Measurements from ENCODE around the gene COG2. TPM values are rescaled to one million over a fixed set of nuclear protein-coding genes. Genes with fewer than 3 reads are reported as not detected.
"Not testable (repeated sequence)": the region's sequence is repeated elsewhere in the genome, so short reads cannot be mapped to it uniquely, and the experiment has no call there.

The COG2 gene
- total and polyA plus RNA-seq, 5 experiments from 2014 or later: 30.4 to 50.2 (median 40.4) TPM

- Mint-ChIP-seq H3K9me3 (no peaks in the 10 kb centered on the region), H3K4me1 (no peaks in the 10 kb centered on the region), H3K36me3 (no peaks in the 10 kb centered on the region), H3K27ac (no peak overlapping the region), H3K27me3 (peaks cover 15 to 28% (median 19%) of the 10 kb centered on the region in 5 donors), H3K4me3 (no peak overlapping the region)
- no peak for ATAC-seq
- DNase-seq: no peak
- POLR2A ChIA-PET: no interaction called here
Measured at GRCh38 chr1:230633469-230633868, 8.8 kb upstream of the COG2 start.

- no peak overlapping the region for H3K4me3 Mint-ChIP-seq
- H3K9me3 Mint-ChIP-seq: no peaks in the 10 kb centered on the region
- H3K4me1 Mint-ChIP-seq: no peaks in the 10 kb centered on the region
- no peaks in the 10 kb centered on the region for H3K36me3 Mint-ChIP-seq
- POLR2A ChIA-PET: no interaction called here
- ATAC-seq (no peak), DNase-seq (no peak)
- peaks cover 15 to 29% (median 27%) of the 10 kb centered on the region in 5 donors for H3K27me3 Mint-ChIP-seq
- no peak overlapping the region for H3K27ac Mint-ChIP-seq
Measured at GRCh38 chr1:230634384-230634783, 7.9 kb upstream of the COG2 start.

GRCh38 chr1:230636575-230637148, 5.6 kb upstream of the COG2 start:
- Mint-ChIP-seq H3K4me1 (peaks cover under 1 to 6% (median 5%) of the 10 kb centered on the region in 4 donors), H3K9me3 (no peaks in the 10 kb centered on the region), H3K36me3 (no peaks in the 10 kb centered on the region), H3K27ac (no peak overlapping the region), H3K27me3 (peaks cover 15 to 34% (median 28%) of the 10 kb centered on the region in 5 donors), H3K4me3 (no peak overlapping the region)
- POLR2A ChIA-PET: no interaction called here
- ATAC-seq (no peak), DNase-seq (no peak)

- peaks cover 13 to 31% (median 26%) of the 10 kb centered on the region in 4 donors for H3K4me1 Mint-ChIP-seq
Measured at GRCh38 chr1:230639714-230640209, 2.5 kb upstream of the COG2 start.

GRCh38 chr1:230641346-230641745, 935 bp upstream of the COG2 start:
- peaks cover 13 to 28% (median 19%) of the 10 kb centered on the region in 5 donors for H3K27me3 Mint-ChIP-seq
- H3K4me3 Mint-ChIP-seq: peak overlapping the region in 8 of 10 donors; percentile 16 to 97 (median 42)
- ATAC-seq (no peak), DNase-seq (no peak)
- no peaks in the 10 kb centered on the region for H3K9me3 Mint-ChIP-seq
- peaks cover 0 to 10% (median 1%) of the 10 kb centered on the region in 3 donors for H3K36me3 Mint-ChIP-seq
- peak overlapping the region in 3 of 10 donors; percentile 20 to 72 (median 63) for H3K27ac Mint-ChIP-seq
- POLR2A ChIA-PET: no interaction called here
- peaks cover 19 to 45% (median 40%) of the 10 kb centered on the region in 4 donors for H3K4me1 Mint-ChIP-seq

More at GRCh38 chr1:230639714-230640209, 2.5 kb upstream of the COG2 start:
- H3K27me3 Mint-ChIP-seq: peaks cover 15 to 34% (median 28%) of the 10 kb centered on the region in 5 donors
- DNase-seq (no peak), ATAC-seq (no peak)
- H3K27ac Mint-ChIP-seq: no peak overlapping the region
- peaks cover 0 to 3% (median 0%) of the 10 kb centered on the region in 3 donors for H3K36me3 Mint-ChIP-seq
- POLR2A ChIA-PET: no interaction called here
- no peak overlapping the region for H3K4me3 Mint-ChIP-seq
- no peaks in the 10 kb centered on the region for H3K9me3 Mint-ChIP-seq

GRCh38 chr1:230641900-230642262, 400 bp upstream of the COG2 start:
- H3K36me3 Mint-ChIP-seq: peaks cover 0 to 15% (median 2%) of the 10 kb centered on the region in 3 donors
- peaks cover 8 to 23% (median 14%) of the 10 kb centered on the region in 5 donors for H3K27me3 Mint-ChIP-seq
- no peak for DNase-seq
- H3K4me3 Mint-ChIP-seq: peak overlapping the region; percentile 82 to 100 (median 96)
- peak overlapping the region in 6 of 10 donors; percentile 49 to 93 (median 64) for H3K27ac Mint-ChIP-seq
- peaks cover 25 to 50% (median 45%) of the 10 kb centered on the region in 4 donors for H3K4me1 Mint-ChIP-seq
- no peak for ATAC-seq
- POLR2A ChIA-PET: no interaction called here
- H3K9me3 Mint-ChIP-seq: no peaks in the 10 kb centered on the region

GRCh38 chr1:230643908-230644307, 1.6 kb downstream of the COG2 start:
- Mint-ChIP-seq H3K27me3 (peaks cover 0 to 10% (median 0%) of the 10 kb centered on the region in 5 donors), H3K9me3 (no peaks in the 10 kb centered on the region), H3K27ac (peak overlapping the region in 3 of 10 donors; percentile 30 to 84 (median 43)), H3K4me1 (peaks cover 35 to 67% (median 63%) of the 10 kb centered on the region in 4 donors), H3K36me3 (peaks cover 0 to 23% (median 2%) of the 10 kb centered on the region in 3 donors), H3K4me3 (peak overlapping the region; percentile 76 to 100 (median 96))
- ATAC-seq (no peak), DNase-seq (no peak)
- POLR2A ChIA-PET: no interaction called here

- Mint-ChIP-seq H3K27me3 (no peaks in the 10 kb centered on the region), H3K27ac (peak overlapping the region in 3 of 10 donors; percentile 29 to 78 (median 50)), H3K9me3 (peaks cover 0 to 10% (median 0%) of the 10 kb centered on the region in 9 donors), H3K4me1 (peaks cover 40 to 85% (median 80%) of the 10 kb centered on the region in 4 donors), H3K36me3 (peaks cover 12 to 34% (median 17%) of the 10 kb centered on the region in 3 donors), H3K4me3 (peak overlapping the region in 6 of 10 donors; percentile 1 to 79 (median 10))
- POLR2A ChIA-PET: no interaction called here
- ATAC-seq (no peak), DNase-seq (no peak)
Measured at GRCh38 chr1:230646710-230647302, 4.5 kb downstream of the COG2 start.

- Mint-ChIP-seq H3K36me3 (peaks cover 14 to 38% (median 17%) of the 10 kb centered on the region in 3 donors), H3K4me1 (peaks cover 42 to 86% (median 79%) of the 10 kb centered on the region in 4 donors), H3K4me3 (peak overlapping the region in 2 of 10 donors; percentile 11 to 57), H3K27me3 (no peaks in the 10 kb centered on the region), H3K9me3 (peaks cover 0 to 10% (median 0%) of the 10 kb centered on the region in 9 donors), H3K27ac (no peak overlapping the region)
- ATAC-seq: no peak
- POLR2A ChIA-PET: no interaction called here
- no peak for DNase-seq
Measured at GRCh38 chr1:230647321-230647720, 5.0 kb downstream of the COG2 start.

- peaks cover 0 to 10% (median 0%) of the 10 kb centered on the region in 9 donors for H3K9me3 Mint-ChIP-seq
- no peak overlapping the region for H3K27ac Mint-ChIP-seq
- ATAC-seq: no peak
- POLR2A ChIA-PET: no interaction called here
- peaks cover 16 to 45% (median 17%) of the 10 kb centered on the region in 3 donors for H3K36me3 Mint-ChIP-seq
- H3K27me3 Mint-ChIP-seq: no peaks in the 10 kb centered on the region
- H3K4me1 Mint-ChIP-seq: peaks cover 42 to 82% (median 79%) of the 10 kb centered on the region in 4 donors
- DNase-seq: no peak
- no peak overlapping the region for H3K4me3 Mint-ChIP-seq
Measured at GRCh38 chr1:230648114-230648513, 5.8 kb downstream of the COG2 start.

- H3K36me3 Mint-ChIP-seq: peaks cover 17 to 44% (median 23%) of the 10 kb centered on the region in 3 donors
- H3K4me1 Mint-ChIP-seq: peaks cover 48 to 82% (median 80%) of the 10 kb centered on the region in 4 donors
- peaks cover 0 to 10% (median 0%) of the 10 kb centered on the region in 9 donors for H3K9me3 Mint-ChIP-seq
- H3K4me3 Mint-ChIP-seq: no peak overlapping the region
- DNase-seq (no peak), ATAC-seq (no peak)
- no peaks in the 10 kb centered on the region for H3K27me3 Mint-ChIP-seq
- POLR2A ChIA-PET: no interaction called here
- no peak overlapping the region for H3K27ac Mint-ChIP-seq
Measured at GRCh38 chr1:230650300-230650699, 8.0 kb downstream of the COG2 start.

GRCh38 chr1:230651235-230651634, 9.0 kb downstream of the COG2 start:
- Mint-ChIP-seq H3K36me3 (peaks cover 17 to 42% (median 23%) of the 10 kb centered on the region in 3 donors), H3K9me3 (peaks cover 0 to 10% (median 0%) of the 10 kb centered on the region in 9 donors), H3K4me1 (peaks cover 51 to 84% (median 81%) of the 10 kb centered on the region in 4 donors), H3K27me3 (no peaks in the 10 kb centered on the region), H3K4me3 (peak overlapping the region in 2 of 10 donors; percentile 22 to 32), H3K27ac (no peak overlapping the region)
- ATAC-seq (no peak), DNase-seq (no peak)
- POLR2A ChIA-PET: no interaction called here

- peaks cover 0 to 54% (median 14%) of the 10 kb centered on the region in 3 donors for H3K36me3 Mint-ChIP-seq
- POLR2A ChIA-PET, ATAC-seq, H3K9me3 Mint-ChIP-seq, DNase-seq, H3K27me3 Mint-ChIP-seq: not testable (repeated sequence)
- peak overlapping the region in 1 of 10 donors; percentile 8 for H3K4me3 Mint-ChIP-seq
- H3K4me1 Mint-ChIP-seq: peaks cover 35 to 50% (median 50%) of the 10 kb centered on the region in 4 donors
- peak overlapping the region in 5 of 10 donors; percentile 3 to 87 (median 74) for H3K27ac Mint-ChIP-seq
Measured at GRCh38 chr1:230656719-230657118, 14.4 kb downstream of the COG2 start.

Measured in naive thymus-derived CD8-positive, alpha-beta T cell (primary cell).